Aorta (tissue), 5 donors: ENCODE data around the gene TARDBP. TPM values are rescaled to one million over a fixed set of nuclear protein-coding genes. Genes with fewer than 3 reads are reported as not detected.

Source experiments
- ATAC-seq: fragments of 200-7000 bp; cut with Tn5 transposase; one replicate; pipeline ENCODE4 v1.9.1; 2022; ENCODE audit warnings: moderate library complexity; ENCODE audit not compliant: low FRiP score
- DNase-seq, 2 donors: peaks; one replicate each; pipeline ENCODE4 v3.0.0-alpha.2; 2020
- H3K27ac ChIP-seq, 2 donors: one replicate each; pipeline ENCODE4 v1.5.1; 2013; ENCODE audit warnings: low read length in 2 of 2, mild to moderate bottlenecking in 2 of 2, moderate library complexity in 2 of 2, control low read depth in 1 of 2, inconsistent platforms in 1 of 2, low read depth in 1 of 2
- H3K27me3 ChIP-seq, 2 donors: one replicate each; pipeline ENCODE4 v1.6.1; 2013; ENCODE audit warnings: control low read depth in 1 of 2, low read length in 1 of 2, mild to moderate bottlenecking in 1 of 2, moderate library complexity in 1 of 2; ENCODE audit not compliant: insufficient read depth in 2 of 2, control insufficient read depth in 1 of 2
- H3K36me3 ChIP-seq, 2 donors: one replicate each; pipeline ENCODE4 v1.6.1; 2013; ENCODE audit warnings: control low read depth in 1 of 2, low read length in 1 of 2, mild to moderate bottlenecking in 1 of 2; ENCODE audit not compliant: insufficient read depth in 2 of 2, control insufficient read depth in 1 of 2
- H3K4me1 ChIP-seq, 2 donors: one replicate each; pipeline ENCODE4 v1.6.1; 2013; ENCODE audit warnings: low read length in 2 of 2, control low read depth in 1 of 2, mild to moderate bottlenecking in 1 of 2, moderate library complexity in 1 of 2; ENCODE audit not compliant: insufficient read depth in 2 of 2, control insufficient read depth in 1 of 2
- H3K4me3 ChIP-seq, 2 donors: one replicate each; pipeline ENCODE4 v1.5.1; 2013; ENCODE audit warnings: low read length in 2 of 2, control low read depth in 1 of 2, mild to moderate bottlenecking in 1 of 2
- H3K9me3 ChIP-seq: one replicate; pipeline ENCODE4 v1.6.1; 2013; ENCODE audit warnings: mild to moderate bottlenecking, low read length; ENCODE audit not compliant: control insufficient read depth
- WGBS, 2 donors: extraction: QIAGEN DNeasy Blood & Tissue Kit; methylation state at CpG; one replicate each; pipeline ENCODE4 v1.1.7; 2013; 5-methylcytosine and 5-hydroxymethylcytosine counted together
- intact Hi-C, 2 donors: fragments of 100-400 bp; cut with DNase I; formaldehyde crosslinking; loops; one replicate each; pipeline versions ENCODE4 v1.14.2 to v1.15.0; 2022
- polyA plus RNA-seq, 2 donors: library from polyadenylated mRNA; stranded (reverse); fragments of 200-250 nt; gene quantifications; one replicate each; pipeline ENCODE4 v1.2.3, GENCODE V29; 2013
- total RNA-seq, 2 donors: library from RNA; stranded (reverse); fragmentation: NEBNext Ultra II Directional; extraction: Animal tissue kit (Norgen Biotek cat#: 25700); gene quantifications; one replicate each; pipeline ENCODE4 v1.2.1, GENCODE V29; 2021
- donor health status: healthy with polysubstance abuse.
- donor health status: Bipolar disorder and iron deficiency.
- donor health status: DM: no; HTN: no; CAD: no.
- donor health status: DM: no; HTN: no; CAD: no.
- donor health status: DM: yes; HTN: yes; CAD: no.

The TARDBP gene
- total and polyA plus RNA-seq, 4 donors = 124 to 131 (median 127) TPM

DNA sequence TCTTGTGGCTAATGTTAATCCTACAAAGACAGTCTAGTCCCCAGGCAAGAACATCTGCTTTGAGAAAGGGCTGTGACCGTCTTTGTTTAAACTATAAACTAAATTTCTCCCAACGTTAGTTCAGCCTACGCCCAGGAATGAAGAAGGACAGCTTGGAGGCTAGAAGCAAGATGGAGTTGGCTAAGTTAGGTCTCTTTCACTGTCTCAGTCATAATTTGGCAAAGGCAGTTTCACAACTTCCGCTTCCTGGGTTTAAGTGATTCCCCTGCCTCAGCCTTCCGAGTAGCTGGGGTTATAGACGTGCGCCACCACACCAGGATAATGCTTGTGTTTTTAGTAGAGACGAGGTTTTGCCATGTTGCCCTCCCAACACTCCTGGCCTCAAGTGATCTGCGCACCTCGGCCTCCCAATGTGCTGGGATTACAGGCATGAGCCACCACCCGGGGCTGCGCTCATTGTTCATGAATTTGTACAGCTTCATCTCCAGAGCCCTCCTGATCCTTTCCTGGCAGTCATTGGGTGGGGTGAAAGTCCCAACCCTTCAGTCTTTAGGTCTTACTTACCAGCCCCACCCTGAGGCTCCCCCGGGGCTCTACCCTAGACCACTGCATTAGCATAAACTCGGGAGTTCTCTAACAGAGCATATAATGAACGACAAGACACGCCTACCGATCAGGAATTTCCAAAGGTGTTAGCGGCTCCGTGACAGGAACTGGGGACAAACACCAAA lies 39.5 kb downstream of the TARDBP start:
- Histone ChIP-seq H3K4me3 (no peak overlapping the region), H3K9me3 (no peaks in the 10 kb centered on the region), H3K4me1 (no peaks in the 10 kb centered on the region), H3K27ac (no peak overlapping the region), H3K36me3 (peaks cover 2 to 7% of the 10 kb centered on the region in 2 donors), H3K27me3 (no peaks in the 10 kb centered on the region)
- intact Hi-C loops = no loop called here
- ATAC-seq = no peak
- DNase-seq = peak in 1 of 2 donors; percentile 43
- WGBS, 2 donors = 54 to 57% methylated on average over 19 of the region's 19 CpGs

GRCh38 chr1:11052839-11053757 lies 40.6 kb downstream of the TARDBP start:
- DNase-seq = peak in 1 of 2 donors; percentile 63
- 22 to 24% methylated on average over 28 to 29 of the region's 29 CpGs for WGBS, 2 donors
- intact Hi-C loops = no loop called here
- Histone ChIP-seq H3K4me3 (no peak overlapping the region), H3K27ac (no peak overlapping the region), H3K9me3 (no peaks in the 10 kb centered on the region), H3K36me3 (peaks cover 2 to 7% of the 10 kb centered on the region in 2 donors), H3K27me3 (no peaks in the 10 kb centered on the region), H3K4me1 (no peaks in the 10 kb centered on the region)
- no peak for ATAC-seq

GRCh38 chr1:11053758-11054137 lies 41.3 kb downstream of the TARDBP start:
- no peaks in the 10 kb centered on the region for H3K9me3 ChIP-seq
- ATAC-seq = peak; percentile 36
- H3K4me1 ChIP-seq = no peaks in the 10 kb centered on the region
- H3K4me3 ChIP-seq = no peak overlapping the region
- no peaks in the 10 kb centered on the region for H3K27me3 ChIP-seq
- peak in 1 of 2 donors; percentile 72 for DNase-seq
- H3K27ac ChIP-seq = no peak overlapping the region
- intact Hi-C loops = no loop called here
- H3K36me3 ChIP-seq = peaks cover 2 to 7% of the 10 kb centered on the region in 2 donors
- 51% methylated on average over 10 of the region's 10 CpGs for WGBS, 2 donors

GRCh38 chr1:11054181-11054580 lies 41.7 kb downstream of the TARDBP start:
- H3K36me3 ChIP-seq = peaks cover 2 to 7% of the 10 kb centered on the region in 2 donors
- DNase-seq (peak in 1 of 2 donors; percentile 59), ATAC-seq (no peak)
- no peak overlapping the region for H3K27ac ChIP-seq
- H3K27me3 ChIP-seq = no peaks in the 10 kb centered on the region
- no peak overlapping the region for H3K4me3 ChIP-seq
- WGBS, 2 donors = 88% methylated on average over 7 of the region's 7 CpGs
- intact Hi-C loops = no loop called here
- no peaks in the 10 kb centered on the region for H3K4me1 ChIP-seq
- H3K9me3 ChIP-seq = no peaks in the 10 kb centered on the region

GRCh38 chr1:11054666-11055065 lies 42.2 kb downstream of the TARDBP start:
- Histone ChIP-seq H3K9me3 (no peaks in the 10 kb centered on the region), H3K27ac (no peak overlapping the region), H3K27me3 (no peaks in the 10 kb centered on the region), H3K36me3 (peaks cover 2 to 7% of the 10 kb centered on the region in 2 donors), H3K4me3 (no peak overlapping the region), H3K4me1 (no peaks in the 10 kb centered on the region)
- DNase-seq (peak in 1 of 2 donors; percentile 57), ATAC-seq (no peak)
- WGBS, 2 donors = 86 to 89% methylated on average over 22 of the region's 22 CpGs
- intact Hi-C loops = no loop called here

DNA sequence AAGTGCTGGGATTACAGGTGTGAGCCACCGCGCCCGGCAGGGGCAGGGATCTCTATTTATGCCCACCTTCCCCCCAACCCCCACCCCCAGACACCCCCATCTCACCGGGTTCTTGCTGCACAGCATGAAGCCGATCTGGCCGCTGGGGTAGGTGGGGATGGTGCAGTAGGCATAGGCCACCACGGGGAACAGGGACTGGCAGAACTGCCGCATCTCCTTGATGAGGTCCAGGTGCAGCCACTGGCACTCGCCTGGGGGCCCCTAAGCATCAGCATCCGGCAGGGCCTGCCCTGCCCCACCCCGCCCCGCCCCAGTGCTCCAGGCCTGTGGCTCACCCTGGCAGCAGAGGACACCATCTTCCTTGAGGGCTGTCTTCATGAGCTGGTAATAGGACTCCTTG lies 43.2 kb downstream of the TARDBP start:
- WGBS, 2 donors = 92 to 95% methylated on average over 10 to 12 of the region's 12 CpGs
- ATAC-seq = no peak
- Histone ChIP-seq H3K36me3 (peaks cover 2 to 7% of the 10 kb centered on the region in 2 donors), H3K27ac (no peak overlapping the region), H3K9me3 (no peaks in the 10 kb centered on the region), H3K4me1 (no peaks in the 10 kb centered on the region), H3K27me3 (no peaks in the 10 kb centered on the region), H3K4me3 (no peak overlapping the region)
- intact Hi-C loops = no loop called here
- DNase-seq = peak in 1 of 2 donors; percentile 42

DNA sequence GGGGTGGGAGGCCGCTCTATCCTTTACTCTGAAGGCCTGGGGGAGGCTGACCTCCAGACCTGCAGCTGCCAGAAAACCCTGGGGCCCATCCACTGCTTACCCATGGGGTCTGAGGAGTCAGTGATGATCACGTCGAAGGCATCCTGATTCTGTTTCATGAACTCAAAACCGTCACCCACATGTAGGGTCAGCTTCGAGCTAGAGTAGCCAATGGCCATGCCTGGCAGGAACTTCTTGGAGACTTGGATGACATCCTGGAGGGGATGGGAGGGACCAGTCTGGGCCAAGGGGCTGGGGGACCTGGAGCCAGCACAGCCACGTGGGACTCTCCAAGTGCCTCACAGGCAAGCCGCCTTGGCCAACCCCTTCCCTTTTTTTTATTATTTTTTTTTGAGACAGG lies 44.0 kb downstream of the TARDBP start:
- Histone ChIP-seq H3K36me3 (peaks cover 2 to 7% of the 10 kb centered on the region in 2 donors), H3K9me3 (no peaks in the 10 kb centered on the region), H3K4me3 (no peak overlapping the region), H3K27me3 (no peaks in the 10 kb centered on the region), H3K27ac (no peak overlapping the region), H3K4me1 (no peaks in the 10 kb centered on the region)
- intact Hi-C loops = no loop called here
- 76 to 81% methylated on average over 7 of the region's 7 CpGs for WGBS, 2 donors
- DNase-seq = peak in 1 of 2 donors; percentile 36
- no peak for ATAC-seq

DNA sequence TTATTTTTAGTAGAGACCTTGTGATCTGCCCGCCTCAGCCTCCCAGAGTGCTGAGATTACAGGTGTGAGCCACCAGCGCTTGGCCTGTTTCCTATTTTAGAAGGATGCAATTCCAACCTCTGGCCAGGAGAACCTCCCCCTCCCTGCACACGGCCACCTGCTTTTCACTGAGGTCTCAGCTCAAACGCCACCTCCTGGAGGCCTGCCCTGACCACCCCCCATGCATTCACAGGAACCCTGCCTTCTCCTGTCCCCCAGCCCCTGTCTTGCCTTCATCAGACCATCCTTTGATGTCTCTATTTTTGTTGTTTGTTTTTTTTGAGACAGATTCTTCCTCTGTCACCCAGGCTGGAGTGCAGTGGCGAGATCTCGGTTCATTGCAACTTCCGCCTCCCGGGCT lies 45.0 kb downstream of the TARDBP start:
- ATAC-seq (no peak), DNase-seq (peak in 1 of 2 donors; percentile 37)
- WGBS, 2 donors = 92 to 95% methylated on average over 8 of the region's 8 CpGs
- Histone ChIP-seq H3K4me3 (no peak overlapping the region), H3K27me3 (no peaks in the 10 kb centered on the region), H3K36me3 (peaks cover 2 to 7% of the 10 kb centered on the region in 2 donors), H3K4me1 (no peaks in the 10 kb centered on the region), H3K27ac (no peak overlapping the region), H3K9me3 (no peaks in the 10 kb centered on the region)
- intact Hi-C loops = no loop called here
